A549 (cell line): ENCODE measurements around the gene KLRC3. TPM values are rescaled to one million over a fixed set of nuclear protein-coding genes. Genes with fewer than 3 reads are reported as not detected.
"Not testable (repeated sequence)": the region's sequence is repeated elsewhere in the genome, so short reads cannot be mapped to it uniquely, and the experiment has no call there.

Experiments used
- ATAC-seq, 2 experiments: fragments of 200-7000 bp in 1 of 2; fragments of >200 bp in 1 of 2; cut with Nextera tagmentation in 1 of 2; cut with Tn5 transposase in 1 of 2; 3 replicates each; pipeline versions ENCODE4 v1.8.0 to v1.9.1; 2018 to 2020; ENCODE audit warnings: mild to moderate bottlenecking in 1 of 2, moderate library complexity in 1 of 2
- CTCF ChIA-PET: fragments of 300-600 bp; sonication (Branson Sonifier 250); formaldehyde crosslinking; extraction: SDS; loops from one replicate; lab custom pipeline; 2021; ENCODE audit warnings: antibody characterized with exemption, inconsistent platforms; lab: Yijun Ruan, JAX
- POLR2A ChIA-PET: fragments of 350-600 bp; formaldehyde crosslinking; extraction: SDS; loops from one replicate; lab custom pipeline; 2021; ENCODE audit warnings: antibody characterized with exemption, inconsistent platforms; lab: Yijun Ruan, JAX
- DNase-seq, 2 experiments: peaks; one replicate each; pipeline versions ENCODE4 v3.0.0 to v3.0.0-alpha.2; 2011 to 2016; ENCODE audit warnings: low read depth in 1 of 2, low spot score in 1 of 2
- FAIRE-seq: peaks from 2 replicates; lab custom pipeline; 2011; peaks lifted over from hg19 to GRCh38; lab: Jason Lieb, UNC
- H3K27ac ChIP-seq, 2 experiments: fragments of >200 bp; sonication (Bioruptor Twin); formaldehyde crosslinking; 3 replicates each; pipeline ENCODE4 v1.5.1; 2016 to 2017
- H3K4me1 ChIP-seq: fragments of >200 bp; sonication (Bioruptor Twin); formaldehyde crosslinking; 3 replicates; pipeline ENCODE4 v1.6.1; 2016
- H3K4me2 ChIP-seq: fragments of >200 bp; sonication (Bioruptor Twin); formaldehyde crosslinking; 3 replicates; pipeline ENCODE4 v1.6.1; 2016
- H3K4me3 ChIP-seq: fragments of >200 bp; sonication (Bioruptor Twin); formaldehyde crosslinking; 3 replicates; pipeline ENCODE4 v1.5.1; 2016
- H3K9me3 ChIP-seq: fragments of >200 bp; sonication (Bioruptor Twin); formaldehyde crosslinking; 3 replicates; pipeline ENCODE4 v1.6.1; 2016
- BHLHE40 ChIP-seq: IDR thresholded peaks from 2 replicates; pipeline ENCODE4 v1.6.1; 2012; ENCODE audit warnings: low read depth, low read length, inconsistent platforms
- EHF ChIP-seq: fragments of 250-450 bp; sonication (Bioruptor Pico); IDR thresholded peaks from 2 replicates; pipeline ENCODE4 v1.5.0; 2020; ENCODE audit warnings: mild to moderate bottlenecking
- EHMT2 ChIP-seq: fragments of 200-600 bp; sonication (generic); IDR thresholded peaks from 2 replicates; pipeline ENCODE4 v1.6.1; 2016; ENCODE audit warnings: antibody characterized with exemption, low read depth, mild to moderate bottlenecking, moderate library complexity
- FOSB ChIP-seq: fragments of 250-450 bp; sonication (Bioruptor Pico); IDR thresholded peaks from 2 replicates; pipeline ENCODE4 v1.5.0; 2020; ENCODE audit warnings: mild to moderate bottlenecking, moderate library complexity
- HOXA7 ChIP-seq: fragments of 250-450 bp; sonication (Bioruptor Pico); IDR thresholded peaks from 2 replicates; pipeline ENCODE4 v1.5.0; 2020; ENCODE audit warnings: mild to moderate bottlenecking, moderate library complexity
- MAZ ChIP-seq: fragments of 150-350 bp; IDR thresholded peaks from 2 replicates; pipeline ENCODE4 v1.6.1; 2014; ENCODE audit warnings: antibody characterized with exemption, low read depth, low read length, borderline replicate concordance
- NFE2L2 ChIP-seq: fragments of 150-350 bp; conservative IDR thresholded peaks from 2 replicates; pipeline ENCODE4 v1.6.1; 2014; ENCODE audit warnings: low read length
- POLR2A ChIP-seq: IDR thresholded peaks from 2 replicates; pipeline ENCODE4 v1.6.1; 2012; ENCODE audit warnings: mild to moderate bottlenecking, low read length
- POLR2AphosphoS2 ChIP-seq: conservative IDR thresholded peaks from 2 replicates; pipeline ENCODE4 v1.6.1; 2012; ENCODE audit warnings: low read length, improper control_type of control experiment, inconsistent platforms
- RAD21 ChIP-seq, 2 experiments: fragments of >200 bp in 1 of 2; sonication (Bioruptor Twin) in 1 of 2; formaldehyde crosslinking in 1 of 2; IDR thresholded peaks in 1 of 2; conservative IDR thresholded peaks in 1 of 2; 2 replicates in 1 of 2; 3 replicates in 1 of 2; pipeline ENCODE4 v1.6.1; 2012 to 2018; ENCODE audit warnings: inconsistent platforms in 1 of 2
- RCOR1 ChIP-seq: fragments of 150-350 bp; IDR thresholded peaks from 2 replicates; pipeline ENCODE4 v1.6.1; 2014; ENCODE audit warnings: antibody characterized with exemption, low read length, low read depth
- SMC3 ChIP-seq: fragments of >200 bp; sonication (Bioruptor Twin); formaldehyde crosslinking; IDR thresholded peaks from 3 replicates; pipeline ENCODE4 v1.6.1; 2018; ENCODE audit warnings: inconsistent platforms
- TP53 ChIP-seq: fragments of 250-450 bp; sonication (Bioruptor Pico); IDR thresholded peaks from 2 replicates; pipeline ENCODE4 v1.5.0; 2021; ENCODE audit warnings: mild to moderate bottlenecking, moderate library complexity
- ZSCAN20 ChIP-seq: fragments of 250-450 bp; sonication (Bioruptor Pico); IDR thresholded peaks from 2 replicates; pipeline ENCODE4 v1.8.0; 2022; ENCODE audit warnings: mild to moderate bottlenecking, moderate library complexity
- WGBS: methylation state at CpG from one replicate; pipeline ENCODE4 v1.1.6; 2017; ENCODE audit errors: missing lambda C conversion rate; 5-methylcytosine and 5-hydroxymethylcytosine counted together
- polyA plus RNA-seq, 4 experiments: library from polyadenylated mRNA; depleted of rRNA in 3 of 4; stranded (reverse); fragments of >200 nt; fragmentation: RNase III in 1 of 4; extraction: RNeasy Plus Mini Kit Qiagen cat#74134 plus additional on column Dnase treatment in 1 of 4; gene quantifications; 2 replicates in 3 of 4; 3 replicates in 1 of 4; pipeline ENCODE4 v1.2.3, GENCODE V29; 2011 to 2017
- TF ChIP-seq, protein P1 (sequence below): fragments of >200 bp; sonication (Bioruptor Twin); formaldehyde crosslinking; IDR thresholded peaks from 3 replicates; pipeline ENCODE4 v1.6.1; 2016
- TF ChIP-seq, protein P2 (sequence below): fragments of 250-450 bp; sonication (Bioruptor Pico); IDR thresholded peaks from 2 replicates; pipeline ENCODE4 v1.5.0; 2020; ENCODE audit warnings: low read depth, mild to moderate bottlenecking, moderate library complexity
- TF ChIP-seq, protein P3 (sequence below): fragments of >200 bp; sonication (Bioruptor Twin); formaldehyde crosslinking; IDR thresholded peaks from 3 replicates; pipeline ENCODE4 v1.5.1; 2016
- TF ChIP-seq, protein P4 (sequence below): fragments of 200-600 bp; sonication (generic); IDR thresholded peaks from 2 replicates; pipeline ENCODE4 v1.6.1; 2016; ENCODE audit warnings: antibody characterized with exemption, mild to moderate bottlenecking, moderate library complexity

The KLRC3 gene
- polyA plus RNA-seq, 2 of the 4 experiments (the other 2 are of a cell fraction) = 0.10 TPM; not detected in 1

DNA sequence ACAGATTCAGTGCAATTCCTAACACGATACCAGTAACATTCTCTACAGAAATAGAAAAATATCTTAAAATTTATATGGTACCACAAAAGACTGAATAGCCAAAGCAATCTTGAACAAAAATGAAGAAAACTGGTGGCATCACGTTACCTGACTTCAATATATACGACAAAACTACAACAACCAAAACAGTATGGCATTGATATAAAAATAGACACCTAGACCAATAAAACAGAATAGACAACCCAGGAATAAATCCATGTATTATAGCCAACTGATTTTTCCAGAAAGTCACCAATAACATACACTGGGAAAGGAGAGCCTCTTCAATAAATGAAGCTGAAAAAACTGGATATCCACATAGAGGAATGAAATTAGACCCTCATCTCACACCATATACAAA, 36.2 kb downstream of the KLRC3 start:
- DNase-seq (no peak), FAIRE-seq (no peak)
- H3K27ac ChIP-seq = no peak overlapping the region; a peak in 1 of 6 replicates
- H3K9me3 ChIP-seq = peaks cover 10% of the 10 kb centered on the region; the same call in 2 of the 3 replicates
- CTCF ChIA-PET = interaction anchor here (1.3 kb wide), 1 partner anchor 18 kb away, joined by 3 read pairs; no protein-coding TSS in a partner anchor
- H3K4me1 ChIP-seq = peaks cover 5% of the 10 kb centered on the region; the same call in 1 of the 3 replicates
- WGBS = 72% methylated on average over 3 of the region's 3 CpGs
- H3K4me2 ChIP-seq = no peak overlapping the region
- TF ChIP-seq ZSCAN20 = no peak
- TF ChIP-seq, protein P1, sequence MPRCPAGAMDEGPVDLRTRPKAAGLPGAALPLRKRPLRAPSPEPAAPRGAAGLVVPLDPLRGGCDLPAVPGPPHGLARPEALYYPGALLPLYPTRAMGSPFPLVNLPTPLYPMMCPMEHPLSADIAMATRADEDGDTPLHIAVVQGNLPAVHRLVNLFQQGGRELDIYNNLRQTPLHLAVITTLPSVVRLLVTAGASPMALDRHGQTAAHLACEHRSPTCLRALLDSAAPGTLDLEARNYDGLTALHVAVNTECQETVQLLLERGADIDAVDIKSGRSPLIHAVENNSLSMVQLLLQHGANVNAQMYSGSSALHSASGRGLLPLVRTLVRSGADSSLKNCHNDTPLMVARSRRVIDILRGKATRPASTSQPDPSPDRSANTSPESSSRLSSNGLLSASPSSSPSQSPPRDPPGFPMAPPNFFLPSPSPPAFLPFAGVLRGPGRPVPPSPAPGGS = no peak
- no peak for TF ChIP-seq POLR2AphosphoS2
- no peak for TF ChIP-seq NFE2L2
- TF ChIP-seq, all 56 proteins: peak for 0
- POLR2A ChIA-PET = no interaction called here
- no peak for ATAC-seq
- no peak overlapping the region for H3K4me3 ChIP-seq

DNA sequence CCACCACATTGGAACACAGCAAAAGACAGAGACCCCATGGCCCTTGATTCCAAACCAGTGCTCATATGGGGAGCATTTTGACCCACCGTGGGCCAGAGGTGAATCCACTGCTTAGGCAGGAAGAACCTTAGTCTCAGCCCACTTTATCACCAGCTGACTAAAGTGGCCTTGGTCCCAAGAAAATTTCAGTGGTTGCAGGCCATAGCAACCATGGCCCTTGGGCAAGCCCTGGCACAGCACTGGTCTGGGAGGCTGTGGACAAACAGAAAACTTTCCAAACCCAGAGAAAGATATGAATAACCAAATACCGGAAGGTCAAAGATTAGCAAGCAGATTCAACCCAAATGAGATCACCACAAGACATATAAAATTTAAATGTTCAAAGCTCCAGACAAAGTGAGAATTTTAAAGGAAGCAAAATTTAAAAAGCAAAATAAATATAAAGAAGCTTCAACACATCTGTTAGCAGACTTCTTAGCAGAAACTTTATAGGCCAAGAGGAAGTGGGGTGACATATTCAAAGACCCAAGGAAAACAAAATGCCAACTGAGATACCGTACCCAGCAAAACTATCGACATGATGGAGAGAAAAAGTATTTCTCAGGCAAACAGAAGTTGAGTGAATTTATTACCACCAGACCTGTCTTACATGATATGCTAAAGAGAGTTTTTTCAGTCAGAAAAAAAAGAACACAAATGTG, 38.3 kb downstream of the KLRC3 start:
- CTCF ChIA-PET = interaction anchor here (1.1 kb wide), 1 partner anchor 15 kb away, joined by 3 read pairs; no protein-coding TSS in a partner anchor
- FAIRE-seq (no peak), DNase-seq (no peak), ATAC-seq (no peak)
- Histone ChIP-seq H3K4me3 (no peak overlapping the region), H3K27ac (no peak overlapping the region), H3K4me1 (peaks cover 5% of the 10 kb centered on the region; the same call in 1 of the 3 replicates), H3K4me2 (no peak overlapping the region), H3K9me3 (peaks cover 10% of the 10 kb centered on the region; the same call in 2 of the 3 replicates)
- no peak for TF ChIP-seq EHMT2
- no peak for TF ChIP-seq RAD21 (conservative IDR thresholded peaks at IDR 0.05 in 1 of 2, IDR thresholded peaks at IDR 0.05 in 1 of 2)
- no peak for TF ChIP-seq EHF (CRISPR knock-in tag)
- no peak for TF ChIP-seq BHLHE40
- TF ChIP-seq NFE2L2 = no peak
- TF ChIP-seq RCOR1 = no peak
- WGBS = 88% methylated on average over 4 of the region's 4 CpGs
- POLR2A ChIA-PET = no interaction called here

DNA sequence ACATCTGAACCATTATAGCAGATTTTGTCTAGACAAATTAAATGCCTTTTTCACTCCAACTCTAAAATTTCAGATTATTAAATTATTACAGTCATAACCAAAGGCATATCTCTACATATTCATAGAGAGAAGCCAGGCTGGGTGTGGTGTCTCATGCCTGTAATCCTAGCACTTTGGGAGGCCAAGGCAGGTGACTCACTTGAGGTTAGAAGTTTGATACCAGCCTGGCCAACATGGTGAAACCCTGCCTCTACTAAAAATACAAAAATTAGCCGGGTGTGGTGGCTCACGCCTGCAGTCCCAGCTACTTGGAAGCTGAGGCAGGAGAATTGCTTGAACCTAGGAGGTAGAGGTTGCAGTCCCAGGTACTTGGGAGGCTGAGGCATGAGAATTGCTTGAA, 41.7 kb downstream of the KLRC3 start:
- H3K27ac ChIP-seq, H3K4me3 ChIP-seq, H3K4me1 ChIP-seq, CTCF ChIA-PET, H3K9me3 ChIP-seq, FAIRE-seq, H3K4me2 ChIP-seq, ATAC-seq, DNase-seq, POLR2A ChIA-PET: not testable (repeated sequence)
- WGBS = 65% methylated on average over 2 of the region's 2 CpGs

DNA sequence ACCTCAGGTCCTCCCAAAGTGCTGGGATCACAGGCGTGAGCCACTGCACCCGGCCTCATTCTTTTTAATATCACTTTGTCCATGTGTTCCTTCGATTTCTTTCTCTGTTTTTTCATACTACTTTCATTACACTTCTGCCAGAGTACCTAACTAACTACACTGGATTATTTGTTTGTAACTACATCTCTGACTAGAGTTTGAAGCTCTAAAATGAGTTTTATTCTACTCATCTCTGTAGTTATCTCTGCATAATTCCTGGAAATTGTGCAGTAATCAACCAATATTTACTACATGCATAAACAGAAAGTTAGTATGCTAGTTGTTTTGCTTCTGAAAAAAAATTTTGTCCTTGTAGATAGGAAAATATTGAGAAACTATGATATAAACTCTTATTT, 45.8 kb downstream of the KLRC3 start:
- DNase-seq (no peak), ATAC-seq (no peak)
- 83% methylated on average over 3 of the region's 3 CpGs for WGBS

More for the DNA sequence above, 45.8 kb downstream of the KLRC3 start:
- ChIA-PET CTCF (interaction anchor here (1.4 kb wide), 1 partner anchor 9 kb away, joined by 3 read pairs; no protein-coding TSS in a partner anchor), POLR2A (no interaction called here)
- Histone ChIP-seq H3K27ac (no peak overlapping the region), H3K4me2 (no peak overlapping the region), H3K4me3 (no peak overlapping the region), H3K4me1 (peaks cover 16% of the 10 kb centered on the region), H3K9me3 (no peaks in the 10 kb centered on the region)
- no peak for FAIRE-seq
- TF ChIP-seq MAZ = no peak
- TF ChIP-seq POLR2A = no peak
- no peak for TF ChIP-seq SMC3
- TF ChIP-seq RCOR1 = no peak
- TF ChIP-seq, protein P2, sequence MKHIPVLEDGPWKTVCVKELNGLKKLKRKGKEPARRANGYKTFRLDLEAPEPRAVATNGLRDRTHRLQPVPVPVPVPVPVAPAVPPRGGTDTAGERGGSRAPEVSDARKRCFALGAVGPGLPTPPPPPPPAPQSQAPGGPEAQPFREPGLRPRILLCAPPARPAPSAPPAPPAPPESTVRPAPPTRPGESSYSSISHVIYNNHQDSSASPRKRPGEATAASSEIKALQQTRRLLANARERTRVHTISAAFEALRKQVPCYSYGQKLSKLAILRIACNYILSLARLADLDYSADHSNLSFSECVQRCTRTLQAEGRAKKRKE = no peak
- TF ChIP-seq RAD21 (conservative IDR thresholded peaks at IDR 0.05 in 1 of 2, IDR thresholded peaks at IDR 0.05 in 1 of 2) = no peak
- no peak for TF ChIP-seq TP53
- TF ChIP-seq, protein P3, sequence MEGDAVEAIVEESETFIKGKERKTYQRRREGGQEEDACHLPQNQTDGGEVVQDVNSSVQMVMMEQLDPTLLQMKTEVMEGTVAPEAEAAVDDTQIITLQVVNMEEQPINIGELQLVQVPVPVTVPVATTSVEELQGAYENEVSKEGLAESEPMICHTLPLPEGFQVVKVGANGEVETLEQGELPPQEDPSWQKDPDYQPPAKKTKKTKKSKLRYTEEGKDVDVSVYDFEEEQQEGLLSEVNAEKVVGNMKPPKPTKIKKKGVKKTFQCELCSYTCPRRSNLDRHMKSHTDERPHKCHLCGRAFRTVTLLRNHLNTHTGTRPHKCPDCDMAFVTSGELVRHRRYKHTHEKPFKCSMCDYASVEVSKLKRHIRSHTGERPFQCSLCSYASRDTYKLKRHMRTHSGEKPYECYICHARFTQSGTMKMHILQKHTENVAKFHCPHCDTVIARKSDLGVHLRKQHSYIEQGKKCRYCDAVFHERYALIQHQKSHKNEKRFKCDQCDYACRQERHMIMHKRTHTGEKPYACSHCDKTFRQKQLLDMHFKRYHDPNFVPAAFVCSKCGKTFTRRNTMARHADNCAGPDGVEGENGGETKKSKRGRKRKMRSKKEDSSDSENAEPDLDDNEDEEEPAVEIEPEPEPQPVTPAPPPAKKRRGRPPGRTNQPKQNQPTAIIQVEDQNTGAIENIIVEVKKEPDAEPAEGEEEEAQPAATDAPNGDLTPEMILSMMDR = no peak
- TF ChIP-seq, protein P4, sequence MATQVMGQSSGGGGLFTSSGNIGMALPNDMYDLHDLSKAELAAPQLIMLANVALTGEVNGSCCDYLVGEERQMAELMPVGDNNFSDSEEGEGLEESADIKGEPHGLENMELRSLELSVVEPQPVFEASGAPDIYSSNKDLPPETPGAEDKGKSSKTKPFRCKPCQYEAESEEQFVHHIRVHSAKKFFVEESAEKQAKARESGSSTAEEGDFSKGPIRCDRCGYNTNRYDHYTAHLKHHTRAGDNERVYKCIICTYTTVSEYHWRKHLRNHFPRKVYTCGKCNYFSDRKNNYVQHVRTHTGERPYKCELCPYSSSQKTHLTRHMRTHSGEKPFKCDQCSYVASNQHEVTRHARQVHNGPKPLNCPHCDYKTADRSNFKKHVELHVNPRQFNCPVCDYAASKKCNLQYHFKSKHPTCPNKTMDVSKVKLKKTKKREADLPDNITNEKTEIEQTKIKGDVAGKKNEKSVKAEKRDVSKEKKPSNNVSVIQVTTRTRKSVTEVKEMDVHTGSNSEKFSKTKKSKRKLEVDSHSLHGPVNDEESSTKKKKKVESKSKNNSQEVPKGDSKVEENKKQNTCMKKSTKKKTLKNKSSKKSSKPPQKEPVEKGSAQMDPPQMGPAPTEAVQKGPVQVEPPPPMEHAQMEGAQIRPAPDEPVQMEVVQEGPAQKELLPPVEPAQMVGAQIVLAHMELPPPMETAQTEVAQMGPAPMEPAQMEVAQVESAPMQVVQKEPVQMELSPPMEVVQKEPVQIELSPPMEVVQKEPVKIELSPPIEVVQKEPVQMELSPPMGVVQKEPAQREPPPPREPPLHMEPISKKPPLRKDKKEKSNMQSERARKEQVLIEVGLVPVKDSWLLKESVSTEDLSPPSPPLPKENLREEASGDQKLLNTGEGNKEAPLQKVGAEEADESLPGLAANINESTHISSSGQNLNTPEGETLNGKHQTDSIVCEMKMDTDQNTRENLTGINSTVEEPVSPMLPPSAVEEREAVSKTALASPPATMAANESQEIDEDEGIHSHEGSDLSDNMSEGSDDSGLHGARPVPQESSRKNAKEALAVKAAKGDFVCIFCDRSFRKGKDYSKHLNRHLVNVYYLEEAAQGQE = no peak
- no peak for TF ChIP-seq HOXA7 (CRISPR knock-in tag)
- TF ChIP-seq FOSB (CRISPR knock-in tag) = no peak
- no peak for TF ChIP-seq BHLHE40
